Esophagus muscularis mucosa (tissue), 3 donors: ENCODE data around the gene CHAC1.

Experiments used
- POLR2A ChIP-seq: fragments of 450-650 bp; IDR thresholded peaks from one replicate; pipeline ENCODE4 v1.6.1; 2017; ENCODE audit warnings: antibody characterized with exemption, moderate library complexity, mild to moderate bottlenecking, low read depth
- POLR2AphosphoS5 ChIP-seq, 2 donors: sonication (generic); formaldehyde crosslinking; IDR thresholded peaks; one replicate each; pipeline ENCODE4 v1.6.1; 2017; ENCODE audit warnings: antibody characterized with exemption in 2 of 2
- TF ChIP-seq, protein P1 (sequence below), 3 experiments: fragments of 200-600 bp in 2 of 3; fragments of 450-650 bp in 1 of 3; sonication (generic) in 2 of 3; IDR thresholded peaks; one replicate each; pipeline ENCODE4 v1.5.1; 2017 to 2019; ENCODE audit warnings: antibody characterized with exemption in 3 of 3, mild to moderate bottlenecking in 2 of 3, moderate library complexity in 1 of 3

DNA sequence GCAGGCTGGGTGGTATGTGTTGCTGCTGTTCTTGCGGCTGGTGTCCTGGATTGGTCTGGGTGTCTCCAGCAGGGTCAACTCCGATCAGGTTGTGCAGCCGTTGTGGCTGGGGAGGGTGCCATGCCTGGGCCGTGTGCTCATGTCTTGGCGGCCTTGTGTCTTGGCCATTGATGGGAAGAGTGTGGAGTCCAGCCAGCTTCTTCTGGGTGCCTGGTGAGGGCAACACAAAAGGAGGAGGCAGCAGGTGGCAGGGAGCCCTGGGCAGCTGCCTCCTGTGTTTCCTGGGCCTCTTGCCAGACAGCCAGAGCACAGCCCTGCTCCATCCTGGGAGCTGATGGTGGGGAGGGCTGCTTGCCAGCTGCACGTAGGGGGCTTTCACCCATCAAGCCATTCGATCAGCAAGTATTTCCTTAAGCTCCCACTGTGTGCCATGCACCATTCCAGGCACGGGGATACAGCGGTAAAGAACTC is 4.3 kb downstream of the CHAC1 start:
- TF ChIP-seq POLR2AphosphoS5 (IDR thresholded peaks at IDR 0.05) (peak; percentile 51 to 58), POLR2A (no peak)
- TF ChIP-seq, protein P1, sequence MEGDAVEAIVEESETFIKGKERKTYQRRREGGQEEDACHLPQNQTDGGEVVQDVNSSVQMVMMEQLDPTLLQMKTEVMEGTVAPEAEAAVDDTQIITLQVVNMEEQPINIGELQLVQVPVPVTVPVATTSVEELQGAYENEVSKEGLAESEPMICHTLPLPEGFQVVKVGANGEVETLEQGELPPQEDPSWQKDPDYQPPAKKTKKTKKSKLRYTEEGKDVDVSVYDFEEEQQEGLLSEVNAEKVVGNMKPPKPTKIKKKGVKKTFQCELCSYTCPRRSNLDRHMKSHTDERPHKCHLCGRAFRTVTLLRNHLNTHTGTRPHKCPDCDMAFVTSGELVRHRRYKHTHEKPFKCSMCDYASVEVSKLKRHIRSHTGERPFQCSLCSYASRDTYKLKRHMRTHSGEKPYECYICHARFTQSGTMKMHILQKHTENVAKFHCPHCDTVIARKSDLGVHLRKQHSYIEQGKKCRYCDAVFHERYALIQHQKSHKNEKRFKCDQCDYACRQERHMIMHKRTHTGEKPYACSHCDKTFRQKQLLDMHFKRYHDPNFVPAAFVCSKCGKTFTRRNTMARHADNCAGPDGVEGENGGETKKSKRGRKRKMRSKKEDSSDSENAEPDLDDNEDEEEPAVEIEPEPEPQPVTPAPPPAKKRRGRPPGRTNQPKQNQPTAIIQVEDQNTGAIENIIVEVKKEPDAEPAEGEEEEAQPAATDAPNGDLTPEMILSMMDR (IDR thresholded peaks at IDR 0.05): no peak
